CD4-positive, alpha-beta T cell (primary cell): ENCODE results near the gene ATP2B2. TPM values are rescaled to one million over a fixed set of nuclear protein-coding genes. Genes with fewer than 3 reads are reported as not detected.

Experiments used
- ATAC-seq: fragments of 200-7000 bp; cut with Tn5 transposase; one replicate; pipeline ENCODE4 v1.10.0; 2022; ENCODE audit warnings: mild to moderate bottlenecking; ENCODE audit not compliant: poor library complexity
- CTCF ChIA-PET: fragments of 350-600 bp; sonication (Branson Sonifier 250); formaldehyde crosslinking; loops from one replicate; lab custom pipeline; 2021; ENCODE audit warnings: antibody characterized with exemption, inconsistent platforms; lab: Charles Lee
- POLR2A ChIA-PET: fragments of 350-600 bp; sonication (Branson Sonifier 250); formaldehyde crosslinking; loops from one replicate; lab custom pipeline; 2021; ENCODE audit warnings: antibody characterized with exemption, inconsistent platforms; lab: Charles Lee
- DNase-seq, 14 experiments: peaks; one replicate each; pipeline ENCODE4 v3.0.0-alpha.2; 2013 to 2020; ENCODE audit warnings: mixed read lengths in 2 of 14
- H3K27ac ChIP-seq, 2 donors: one replicate each; pipeline versions ENCODE4 v1.5.1 to v1.7.0; 2013; ENCODE audit warnings: low read length in 2 of 2, low read depth in 1 of 2, mild to moderate bottlenecking in 1 of 2
- H3K27me3 ChIP-seq, 2 experiments: 1 replicate in 1 of 2; 2 replicates in 1 of 2; pipeline versions ENCODE4 v1.6.1 to v1.7.0; 2013; ENCODE audit warnings: low read length in 2 of 2, control low read depth in 1 of 2, mild to moderate bottlenecking in 1 of 2, moderate library complexity in 1 of 2; ENCODE audit not compliant: insufficient read depth in 2 of 2, control insufficient read depth in 1 of 2
- H3K36me3 ChIP-seq: one replicate; pipeline ENCODE4 v1.6.1; 2013; ENCODE audit warnings: low read length, control low read depth; ENCODE audit not compliant: insufficient read depth
- H3K4me1 ChIP-seq: one replicate; pipeline ENCODE4 v1.6.1; 2013; ENCODE audit warnings: low read length, control low read depth; ENCODE audit not compliant: insufficient read depth
- H3K4me3 ChIP-seq: one replicate; pipeline ENCODE4 v1.5.1; 2013; ENCODE audit warnings: mild to moderate bottlenecking, low read length, moderate library complexity
- H3K9me3 ChIP-seq, 2 experiments: 1 replicate in 1 of 2; 2 replicates in 1 of 2; pipeline versions ENCODE4 v1.6.1 to v1.7.0; 2013; ENCODE audit warnings: low read length in 2 of 2, mild to moderate bottlenecking in 2 of 2, control low read depth in 1 of 2, moderate library complexity in 1 of 2; ENCODE audit not compliant: control insufficient read depth in 1 of 2, insufficient read depth in 1 of 2
- H3K27ac Mint-ChIP-seq: one replicate; pipeline ENCODE4 v1.8.0; 2020; ENCODE audit warnings: mixed read lengths
- H3K27me3 Mint-ChIP-seq: one replicate; pipeline ENCODE4 v1.8.0; 2021; ENCODE audit warnings: mixed read lengths
- H3K36me3 Mint-ChIP-seq: one replicate; pipeline ENCODE4 v1.8.0; 2021; ENCODE audit warnings: low read depth, mixed read lengths
- H3K4me1 Mint-ChIP-seq: one replicate; pipeline ENCODE4 v1.8.0; 2021; ENCODE audit warnings: low read depth, mixed read lengths
- H3K4me3 Mint-ChIP-seq: one replicate; pipeline ENCODE4 v1.8.0; 2020; ENCODE audit warnings: mild to moderate bottlenecking, mixed read lengths
- H3K9me3 Mint-ChIP-seq: one replicate; pipeline ENCODE4 v1.8.0; 2020; ENCODE audit warnings: mixed read lengths
- intact Hi-C, 2 experiments: fragments of 100-400 bp; cut with DNase I in 1 of 2; cut with micrococcal nuclease in 1 of 2; formaldehyde crosslinking; loops; one replicate each; pipeline versions ENCODE4 v1.15.1 to v1.9.0; 2023 to 2025; cut with DNase I, micrococcal nuclease
- total RNA-seq, 174 experiments: library from RNA in 2 of 174; stranded (reverse) in 2 of 174; gene quantifications; one replicate each; pipeline ENCODE4 v1.2.3 and lab custom pipeline; 2021 to 2026
- TF ChIP-seq, protein P1 (sequence below): fragments of 200-600 bp; IDR thresholded peaks from one replicate; pipeline ENCODE4 v1.8.0; 2022; ENCODE audit warnings: antibody characterized with exemption, mild to moderate bottlenecking

The ATP2B2 gene
- total RNA-seq, 2 experiments from 2014 or later: not detected

DNA sequence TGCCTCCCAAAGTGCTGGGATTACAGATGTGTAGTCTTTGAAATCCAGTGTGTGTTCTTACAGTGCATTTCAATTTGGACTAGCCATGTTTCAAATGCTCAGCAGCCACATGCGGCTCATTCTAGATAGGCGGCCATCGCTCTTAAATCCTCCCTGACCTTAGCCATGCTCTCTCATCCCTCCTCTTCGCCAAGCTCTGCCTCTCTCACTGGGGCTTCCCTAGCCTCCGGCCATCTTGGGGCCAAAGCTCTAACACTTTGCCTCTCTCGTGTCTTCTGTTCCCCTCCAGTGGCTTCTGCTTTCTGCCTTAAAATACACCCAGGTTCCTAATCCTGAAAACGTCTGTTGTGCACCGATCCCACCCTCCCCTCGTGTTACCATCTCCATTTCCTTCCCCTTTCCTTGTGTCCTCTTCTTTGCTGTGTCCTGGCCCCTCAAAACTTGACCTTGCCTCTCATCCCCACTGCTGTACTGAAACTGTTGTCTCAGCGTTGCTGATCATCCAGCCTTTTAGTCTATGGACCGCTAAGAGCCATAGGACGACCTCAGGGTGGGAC is 211.3 kb downstream of the ATP2B2 start:
- H3K36me3 Mint-ChIP-seq: peaks cover 65% of the 10 kb centered on the region
- intact Hi-C loops: no loop called here
- no peaks in the 10 kb centered on the region for H3K9me3 Mint-ChIP-seq
- H3K4me1 Mint-ChIP-seq: peaks cover 9% of the 10 kb centered on the region
- no peaks in the 10 kb centered on the region for H3K27me3 Mint-ChIP-seq
- ChIA-PET CTCF (no interaction called here), POLR2A (no interaction called here)
- no peak overlapping the region for H3K4me3 Mint-ChIP-seq
- Histone ChIP-seq H3K27ac (no peak overlapping the region), H3K4me1 (peaks cover 2% of the 10 kb centered on the region), H3K4me3 (no peak overlapping the region), H3K36me3 (peaks cover 28% of the 10 kb centered on the region), H3K9me3 (no peaks in the 10 kb centered on the region), H3K27me3 (no peaks in the 10 kb centered on the region)
- DNase-seq: no peak
- ATAC-seq: no peak
- H3K27ac Mint-ChIP-seq: no peak overlapping the region
- TF ChIP-seq, protein P1, sequence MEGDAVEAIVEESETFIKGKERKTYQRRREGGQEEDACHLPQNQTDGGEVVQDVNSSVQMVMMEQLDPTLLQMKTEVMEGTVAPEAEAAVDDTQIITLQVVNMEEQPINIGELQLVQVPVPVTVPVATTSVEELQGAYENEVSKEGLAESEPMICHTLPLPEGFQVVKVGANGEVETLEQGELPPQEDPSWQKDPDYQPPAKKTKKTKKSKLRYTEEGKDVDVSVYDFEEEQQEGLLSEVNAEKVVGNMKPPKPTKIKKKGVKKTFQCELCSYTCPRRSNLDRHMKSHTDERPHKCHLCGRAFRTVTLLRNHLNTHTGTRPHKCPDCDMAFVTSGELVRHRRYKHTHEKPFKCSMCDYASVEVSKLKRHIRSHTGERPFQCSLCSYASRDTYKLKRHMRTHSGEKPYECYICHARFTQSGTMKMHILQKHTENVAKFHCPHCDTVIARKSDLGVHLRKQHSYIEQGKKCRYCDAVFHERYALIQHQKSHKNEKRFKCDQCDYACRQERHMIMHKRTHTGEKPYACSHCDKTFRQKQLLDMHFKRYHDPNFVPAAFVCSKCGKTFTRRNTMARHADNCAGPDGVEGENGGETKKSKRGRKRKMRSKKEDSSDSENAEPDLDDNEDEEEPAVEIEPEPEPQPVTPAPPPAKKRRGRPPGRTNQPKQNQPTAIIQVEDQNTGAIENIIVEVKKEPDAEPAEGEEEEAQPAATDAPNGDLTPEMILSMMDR: no peak

DNA sequence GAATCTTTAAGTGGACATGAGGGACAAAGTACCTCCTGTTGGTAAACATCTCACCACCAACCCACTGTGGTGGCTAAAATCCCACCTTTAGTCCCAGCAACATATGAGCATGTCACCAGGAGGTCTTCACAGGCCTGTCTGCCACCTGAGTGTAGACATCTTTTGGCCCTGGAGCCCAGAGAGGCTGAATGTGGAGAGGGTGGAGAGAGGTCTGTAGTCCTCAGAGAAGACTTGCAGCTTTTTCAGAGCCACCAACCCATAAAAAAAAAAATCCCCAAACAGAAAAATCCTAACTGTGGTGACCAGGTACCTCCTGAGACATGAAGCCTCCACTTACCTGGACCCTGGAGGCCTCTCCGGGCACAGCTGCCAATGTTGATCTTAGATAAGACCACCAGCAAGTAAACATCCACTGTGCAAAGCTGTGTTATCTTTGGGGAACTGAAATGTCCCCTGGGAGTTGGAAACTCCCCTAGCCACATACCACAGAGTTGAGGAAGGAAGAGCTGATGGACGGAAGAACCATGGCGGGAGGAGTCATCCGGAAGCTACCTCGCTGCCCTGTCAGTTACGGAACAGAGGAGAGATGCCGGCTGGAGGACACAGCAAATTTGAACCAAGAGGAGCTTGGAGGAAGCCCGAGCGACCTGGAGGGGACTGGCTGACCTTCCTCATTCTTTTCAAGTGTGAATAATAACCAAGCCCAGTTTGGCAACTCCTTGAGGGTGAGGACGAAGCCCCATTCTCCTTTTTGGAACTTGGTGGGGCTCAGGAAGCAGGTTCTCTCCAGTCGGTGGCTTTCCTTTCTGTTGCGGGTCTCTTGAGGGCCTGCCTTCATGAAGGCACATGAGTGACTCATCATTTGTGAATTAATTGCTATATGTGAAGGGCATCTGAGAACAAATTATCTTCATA is 212.6 kb downstream of the ATP2B2 start, which contains the start of gene GHRL:
Gene GHRL, minus strand, starts transcription at position 443 of the 915 bp plus-strand sequence. CDS start 2,767 bp downstream, outside the sequence.
- Mint-ChIP-seq H3K4me3 (no peak within 1 kb of the TSS), H3K4me1 (peaks cover 5% of the 10 kb centered on the region), H3K27me3 (no peaks in the 10 kb centered on the region), H3K9me3 (no peaks in the 10 kb centered on the region), H3K27ac (peak within 1 kb of the TSS; percentile 33), H3K36me3 (peaks cover 63% of the 10 kb centered on the region)
- Histone ChIP-seq H3K27ac (peak within 1 kb of the TSS in 1 of 2 donors; percentile 7), H3K36me3 (peaks cover 42% of the 10 kb centered on the region), H3K9me3 (no peaks in the 10 kb centered on the region), H3K4me1 (peaks cover 2% of the 10 kb centered on the region), H3K27me3 (no peaks in the 10 kb centered on the region), H3K4me3 (no peak within 1 kb of the TSS)
- DNase-seq (peak in 2 of 14 experiments; percentile 64 to 68), ATAC-seq (peak; percentile 26)
- TF ChIP-seq, protein P1: no peak
- intact Hi-C loops: no loop called here
- ChIA-PET POLR2A (interaction anchor here (1.0 kb wide), 1 partner anchor 359 kb away, joined by 4 read pairs; the partner anchor contains the start of gene CRELD1), CTCF (no interaction called here)

DNA sequence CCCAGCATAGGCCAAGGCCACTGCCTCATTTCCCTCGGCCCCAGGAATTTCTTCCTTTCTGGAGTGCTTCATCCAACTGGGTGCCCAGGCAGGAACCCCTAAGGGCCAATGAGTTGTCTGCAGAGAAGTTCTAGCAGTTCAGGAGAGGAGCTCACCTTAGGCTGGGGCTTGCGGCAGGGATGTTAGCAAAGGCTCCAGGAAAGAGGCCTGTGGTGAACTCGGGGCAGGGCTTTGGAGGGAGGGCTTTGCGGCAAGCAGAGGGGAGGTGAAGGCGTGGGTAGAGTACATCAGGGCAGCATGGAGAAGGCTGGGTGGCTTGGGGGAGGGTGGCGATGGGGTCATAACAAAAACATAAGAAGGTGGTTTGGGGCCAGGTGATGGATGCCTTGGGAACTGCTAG is 213.7 kb downstream of the ATP2B2 start:
- TF ChIP-seq, protein P1: no peak
- Histone ChIP-seq H3K27ac (no peak overlapping the region), H3K4me1 (peaks cover 2% of the 10 kb centered on the region), H3K36me3 (peaks cover 48% of the 10 kb centered on the region), H3K4me3 (no peak overlapping the region), H3K27me3 (no peaks in the 10 kb centered on the region), H3K9me3 (no peaks in the 10 kb centered on the region)
- ATAC-seq (no peak), DNase-seq (no peak)
- intact Hi-C loops: no loop called here
- ChIA-PET CTCF (no interaction called here), POLR2A (no interaction called here)
- Mint-ChIP-seq H3K36me3 (peaks cover 63% of the 10 kb centered on the region), H3K27me3 (no peaks in the 10 kb centered on the region), H3K9me3 (no peaks in the 10 kb centered on the region), H3K27ac (peak overlapping the region; percentile 33), H3K4me3 (no peak overlapping the region), H3K4me1 (peaks cover 10% of the 10 kb centered on the region)
